Fibroblast of skin of scalp (primary cell): ENCODE measurements around the gene DHX16.

Source experiments
- DNase-seq: peaks from one replicate; pipeline ENCODE4 v3.0.0-alpha.2; 2013

DHX16 gene

DNA sequence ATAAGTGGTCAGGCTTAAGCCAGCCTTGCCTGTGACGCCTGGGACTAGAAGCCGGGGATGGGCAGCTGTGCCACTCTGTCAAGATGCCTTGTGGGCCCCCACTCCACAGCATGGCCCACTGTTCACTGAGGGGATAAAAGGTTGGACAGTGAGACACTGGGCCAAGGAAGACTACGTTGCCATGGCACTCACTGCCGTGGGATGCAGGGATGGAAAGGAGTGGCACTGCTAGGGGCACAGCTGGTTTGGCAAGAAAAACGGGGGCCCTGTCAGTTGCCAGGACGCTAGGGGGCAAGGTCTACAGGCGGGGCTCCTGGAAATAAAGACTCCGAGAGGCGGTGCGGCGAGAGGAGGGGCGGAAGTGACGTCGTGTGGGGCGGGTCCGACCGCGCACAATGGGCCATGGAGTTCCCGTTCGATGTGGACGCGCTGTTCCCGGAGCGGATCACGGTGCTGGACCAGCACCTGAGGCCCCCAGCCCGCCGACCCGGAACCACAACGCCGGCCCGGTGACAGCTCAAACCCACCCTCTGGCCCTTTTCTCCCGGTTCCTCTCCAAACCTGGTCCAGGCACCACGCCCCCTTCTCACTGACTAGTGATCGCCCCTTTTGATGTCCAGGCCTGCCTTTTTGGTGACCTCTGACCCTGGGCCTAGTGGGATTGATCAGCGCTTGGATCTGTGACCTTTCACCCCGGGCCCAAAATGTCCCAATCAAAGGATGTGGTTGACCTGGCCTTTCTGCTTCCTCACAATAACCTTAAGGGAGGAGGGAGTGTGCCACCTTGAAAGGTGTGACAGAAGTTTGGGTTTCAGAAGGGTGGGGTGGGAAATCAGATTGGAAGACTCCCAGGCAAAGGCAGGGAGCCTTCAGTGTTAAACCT is 46.1 kb downstream of the DHX16 start, which contains the start of gene ATAT1:
Gene ATAT1, plus strand, starts transcription at position 391 of the 883 bp plus-strand sequence.
- peak; percentile 81 for DNase-seq

GRCh38 chr6:30625511-30625910 is 47.3 kb downstream of the DHX16 start:
- no peak for DNase-seq

DNA sequence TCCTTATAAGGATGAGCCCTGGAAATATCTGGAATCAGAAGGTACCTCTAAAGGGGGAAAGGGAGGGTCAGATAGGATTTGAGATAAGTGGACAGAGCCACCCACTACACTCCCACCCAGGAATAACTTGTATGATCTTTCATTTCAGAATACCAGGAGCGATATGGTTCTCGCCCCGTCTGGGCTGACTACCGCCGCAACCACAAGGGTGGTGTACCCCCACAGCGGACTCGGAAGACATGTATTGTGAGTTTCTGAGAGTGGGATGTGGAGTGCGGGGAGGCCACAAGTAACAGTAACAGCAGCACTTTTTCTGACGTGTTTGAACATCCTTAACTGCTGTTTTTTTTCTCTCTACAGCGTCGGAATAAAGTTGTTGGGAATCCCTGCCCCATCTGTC is 53.2 kb downstream of the DHX16 start:
- DNase-seq: no peak

GRCh38 chr6:30618270-30618797 is 54.5 kb downstream of the DHX16 start:
- peak; percentile 24 for DNase-seq

DNA sequence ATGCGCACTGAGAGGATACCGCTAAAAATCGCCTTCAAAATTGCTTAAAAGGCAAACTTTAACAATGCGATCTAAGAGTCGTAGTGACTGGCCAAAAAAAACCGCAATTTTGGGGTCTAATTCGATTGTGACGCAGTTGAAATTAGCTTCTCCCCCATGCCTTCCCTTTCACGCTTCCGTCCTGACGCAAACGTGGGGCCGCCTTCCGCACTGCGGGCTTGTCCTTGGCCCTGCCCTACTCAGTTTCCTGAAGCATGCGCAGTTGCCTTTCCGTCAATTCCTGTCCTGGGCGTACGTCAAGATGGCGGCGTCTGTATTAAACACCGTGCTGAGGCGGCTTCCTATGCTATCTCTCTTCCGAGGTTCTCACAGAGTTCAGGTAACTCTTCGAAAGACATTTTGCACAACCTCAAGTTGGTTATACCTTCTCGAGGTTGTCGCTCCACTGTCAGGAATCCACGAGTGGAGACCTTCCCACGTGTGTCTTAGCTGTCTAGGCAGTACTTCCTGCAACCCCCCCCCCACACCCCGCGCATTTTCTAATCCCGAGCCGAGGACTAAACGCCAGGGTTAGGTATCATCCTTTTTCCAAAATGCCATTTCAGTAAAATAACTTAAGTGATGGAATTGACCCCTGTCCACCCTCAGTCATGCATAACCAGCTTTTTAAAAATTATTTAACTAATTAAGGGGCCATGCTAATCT is 55.1 kb downstream of the DHX16 start, which contains the start of gene MRPS18B:
Gene MRPS18B, plus strand, starts transcription at position 276 of the 705 bp plus-strand sequence. Its CDS starts 26 bp downstream, at position 302.
- DNase-seq: peak; percentile 98

DNA sequence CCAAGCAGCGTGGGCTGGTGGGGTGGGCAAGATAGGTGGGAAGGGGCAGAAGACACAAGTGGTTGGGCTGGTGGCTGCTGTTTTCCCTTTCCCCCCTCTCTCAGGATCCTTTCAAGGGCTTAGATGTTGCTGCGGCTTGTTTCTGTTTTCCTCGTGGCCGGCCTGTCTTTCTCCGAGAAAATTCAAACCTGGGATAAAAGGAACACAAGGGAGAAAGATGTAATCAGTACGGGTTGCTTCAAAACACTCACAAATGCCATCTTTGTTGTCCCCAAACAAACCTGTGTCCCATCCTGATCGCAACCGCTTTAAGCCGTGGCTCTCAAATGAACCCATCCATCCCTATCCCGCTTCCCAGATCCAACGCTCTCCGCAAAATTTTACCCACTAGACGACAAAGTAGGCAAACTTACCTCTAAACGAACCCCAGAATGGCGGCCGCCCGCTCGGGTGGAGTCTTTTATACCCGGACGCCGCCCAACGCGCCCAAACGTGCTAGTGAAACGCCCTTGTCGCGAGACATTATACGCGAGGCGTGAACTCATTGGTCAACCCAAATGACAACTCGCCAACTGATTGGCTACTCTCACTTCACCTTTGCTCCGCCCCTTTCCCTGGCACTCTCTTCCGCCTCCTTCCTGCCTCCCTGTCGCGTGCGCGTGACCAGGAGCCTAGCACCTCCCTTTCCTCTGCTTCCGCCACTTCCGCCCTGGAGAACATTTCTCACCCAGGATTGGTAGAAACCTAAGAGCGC is 55.8 kb downstream of the DHX16 start, which contains the start of gene PPP1R10:
Gene PPP1R10, minus strand, starts transcription at position 433 of the 754 bp plus-strand sequence. CDS start 7,299 bp downstream, outside the sequence.
- peak; percentile 100 for DNase-seq

- peak; percentile 35 for DNase-seq
These were observed 56.6 kb downstream of the DHX16 start for GRCh38 chr6:30615958-30616810.

- peak; percentile 93 for DNase-seq
These were observed 57.4 kb downstream of the DHX16 start for GRCh38 chr6:30615219-30615957.

GRCh38 chr6:30614843-30615218 is 58.0 kb downstream of the DHX16 start:
- DNase-seq: peak; percentile 99

- DNase-seq: no peak
These were observed 58.6 kb downstream of the DHX16 start for GRCh38 chr6:30614044-30614842.

DNA sequence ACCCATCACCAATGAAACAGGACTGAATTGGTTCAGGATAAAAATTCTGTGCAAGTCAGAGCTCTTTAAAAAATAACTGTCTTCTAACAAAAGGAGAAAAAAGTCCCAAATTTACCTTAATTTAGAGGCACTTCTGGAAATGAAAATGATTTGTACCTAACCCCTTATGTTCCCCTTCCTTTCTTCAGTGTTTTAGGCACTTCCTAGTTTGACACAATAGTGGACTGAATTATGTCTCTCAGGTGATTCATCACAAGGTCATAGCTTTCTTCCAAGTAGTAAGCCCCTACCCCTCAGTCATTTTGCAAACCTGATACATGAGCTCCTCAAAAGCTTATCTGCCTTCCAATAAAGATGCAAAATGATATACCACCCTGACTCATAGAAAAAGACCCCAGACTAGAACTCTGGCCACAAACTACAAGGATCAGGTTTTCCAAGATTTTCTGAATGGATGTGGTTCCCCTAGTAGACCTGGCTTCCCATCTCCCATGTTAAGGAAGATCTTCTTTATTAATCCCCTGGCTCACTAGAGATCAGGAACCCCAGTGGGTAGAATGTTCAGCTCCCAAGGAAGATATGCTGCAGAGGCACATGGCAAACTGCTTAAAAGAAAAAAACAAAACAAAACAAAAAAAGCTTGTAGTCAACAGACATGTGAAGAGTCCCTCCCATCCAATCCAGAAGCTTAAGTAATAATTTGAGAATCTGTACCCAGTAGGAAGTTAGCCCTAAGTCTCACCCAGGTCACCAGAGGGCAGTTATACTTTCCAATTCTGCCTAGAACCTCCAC is 59.4 kb downstream of the DHX16 start:
- no peak for DNase-seq

GRCh38 chr6:30612687-30613248 is 60.0 kb downstream of the DHX16 start:
- DNase-seq: peak; percentile 56

DNA sequence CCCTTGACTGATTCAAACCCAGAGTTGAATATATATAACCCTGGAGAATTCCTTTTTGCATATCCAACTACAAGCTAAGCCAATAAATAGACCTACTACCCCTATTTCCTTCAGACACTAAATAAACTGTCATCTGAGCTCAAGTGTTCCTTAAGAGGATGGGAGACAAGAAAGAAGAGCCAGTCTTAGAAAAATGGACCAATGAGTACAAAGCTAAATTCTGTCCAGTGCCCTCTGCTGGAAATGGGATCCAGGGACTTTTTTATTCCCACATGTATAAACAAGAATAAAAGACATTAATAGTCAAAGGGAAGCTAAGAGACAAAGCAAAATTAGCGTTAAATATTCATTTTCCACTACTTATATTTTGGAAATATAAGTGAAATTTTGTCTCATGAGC is 60.6 kb downstream of the DHX16 start:
- peak; percentile 51 for DNase-seq

DNA sequence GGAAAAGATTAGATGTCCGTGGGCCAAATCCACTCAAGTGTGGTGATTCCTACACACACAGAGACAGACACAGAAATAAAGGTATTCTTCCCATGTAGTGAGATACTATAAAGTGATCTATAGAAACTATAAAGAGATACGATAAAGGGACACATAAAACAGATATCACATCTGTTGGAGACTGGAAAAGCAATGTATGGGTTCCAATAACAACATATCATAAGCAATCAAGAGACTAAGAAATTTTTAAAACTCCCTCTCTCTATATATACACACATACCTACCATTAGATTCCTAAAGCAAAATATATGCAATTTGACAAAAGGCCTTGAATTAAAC is 61.0 kb downstream of the DHX16 start:
- no peak for DNase-seq

DNA sequence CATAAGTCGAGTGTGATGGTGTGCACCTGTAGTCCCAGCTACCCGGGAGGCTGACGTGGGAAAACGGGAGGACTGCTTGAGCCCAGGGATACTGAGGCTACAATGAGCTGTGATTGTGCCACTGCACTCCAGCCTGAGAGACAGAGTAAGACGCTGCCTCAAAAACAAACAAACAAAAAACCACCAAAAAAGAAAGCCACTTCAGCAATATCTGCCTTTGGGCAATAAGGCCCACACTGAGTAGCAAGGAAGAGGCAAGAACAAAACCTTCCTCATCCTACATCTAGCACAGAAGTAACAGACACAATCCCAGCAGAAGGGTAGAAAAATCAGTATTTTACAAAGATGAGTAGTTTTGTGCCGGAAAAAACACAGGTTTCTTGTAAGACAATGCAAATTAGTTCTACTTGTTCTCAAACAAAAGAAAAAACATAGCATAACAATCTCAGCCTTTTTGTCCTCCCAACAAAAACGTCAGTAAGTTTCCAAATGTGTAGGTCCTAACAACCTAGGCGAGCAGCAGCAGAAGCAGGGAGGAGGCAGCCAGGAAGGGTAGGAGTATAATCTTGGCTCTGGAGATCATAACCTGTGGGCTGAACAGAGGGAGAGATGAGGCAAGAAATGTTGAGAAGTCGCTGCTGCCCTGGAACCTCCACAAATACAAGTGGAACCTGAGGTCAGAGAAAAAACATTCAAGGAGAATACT is 61.5 kb downstream of the DHX16 start:
- DNase-seq: no peak

- DNase-seq: no peak
These were observed 62.7 kb downstream of the DHX16 start for GRCh38 chr6:30610065-30610464.

GRCh38 chr6:30603961-30604360 is 68.8 kb downstream of the DHX16 start:
- no peak for DNase-seq
